Keratinocyte (primary cell): ENCODE results near the gene EEF1E1. TPM values are rescaled to one million over a fixed set of nuclear protein-coding genes. Genes with fewer than 3 reads are reported as not detected.

Experiments used
- DNase-seq: peaks from one replicate; pipeline ENCODE4 v3.0.0-alpha.2; 2011; ENCODE audit warnings: low read depth, missing footprints, low spot score
- FAIRE-seq: peaks from 2 replicates; lab custom pipeline; 2011; peaks lifted over from hg19 to GRCh38; lab: Jason Lieb, UNC
- H2AFZ ChIP-seq: 2 replicates; pipeline ENCODE4 v1.6.0; 2012; ENCODE audit warnings: low read length, control low read depth, inconsistent platforms; ENCODE audit not compliant: control insufficient read depth
- H3K27ac ChIP-seq: 2 replicates; pipeline ENCODE4 v1.5.1; 2011; ENCODE audit warnings: low read length; ENCODE audit not compliant: control insufficient read depth, insufficient read depth
- H3K27me3 ChIP-seq: 3 replicates; pipeline ENCODE4 v1.6.0; 2011; ENCODE audit warnings: low read length; ENCODE audit not compliant: control insufficient read depth, insufficient read depth; ENCODE audit errors: extremely low read depth
- H3K36me3 ChIP-seq, 2 experiments: 2 replicates in 1 of 2; 3 replicates in 1 of 2; pipeline ENCODE4 v1.5.1; 2011; ENCODE audit warnings: low read length in 2 of 2, mild to moderate bottlenecking in 1 of 2; ENCODE audit not compliant: control insufficient read depth in 2 of 2, insufficient read depth in 2 of 2; ENCODE audit errors: extremely low read depth in 1 of 2
- H3K4me1 ChIP-seq: 3 replicates; pipeline ENCODE4 v1.5.1; 2011; ENCODE audit warnings: low read length; ENCODE audit not compliant: control insufficient read depth, insufficient read depth; ENCODE audit errors: extremely low read depth
- H3K4me2 ChIP-seq: 3 replicates; pipeline ENCODE4 v1.6.0; 2011; ENCODE audit warnings: low read depth, low read length; ENCODE audit not compliant: control insufficient read depth, insufficient read depth; ENCODE audit errors: extremely low read depth
- H3K4me3 ChIP-seq, 3 experiments: fragments of 200-600 bp in 1 of 3; sonication (generic) in 1 of 3; 2 replicates in 2 of 3; 3 replicates in 1 of 3; pipeline ENCODE4 v1.5.1; 2011 to 2016; ENCODE audit warnings: low read length in 3 of 3, mild to moderate bottlenecking in 3 of 3, control low read depth in 2 of 3, inconsistent platforms in 1 of 3, low read depth in 1 of 3, mixed read lengths in 1 of 3, mixed run types in 1 of 3, moderate library complexity in 1 of 3; ENCODE audit not compliant: control insufficient read depth in 2 of 3, insufficient read depth in 2 of 3; ENCODE audit errors: extremely low read depth in 1 of 3
- H3K79me2 ChIP-seq: 2 replicates; pipeline ENCODE4 v1.6.0; 2012; ENCODE audit warnings: low read length; ENCODE audit not compliant: control insufficient read depth, insufficient read depth
- H3K9ac ChIP-seq: 3 replicates; pipeline ENCODE4 v1.6.0; 2011; ENCODE audit warnings: low read length; ENCODE audit not compliant: control insufficient read depth, insufficient read depth; ENCODE audit errors: extremely low read depth
- H3K9me1 ChIP-seq: 3 replicates; pipeline ENCODE4 v1.6.0; 2011; ENCODE audit warnings: low read length; ENCODE audit not compliant: control insufficient read depth, insufficient read depth; ENCODE audit errors: extremely low read depth
- H3K9me3 ChIP-seq: 2 replicates; pipeline ENCODE4 v1.5.1; 2012; ENCODE audit warnings: low read depth, low read length; ENCODE audit not compliant: control insufficient read depth
- H4K20me1 ChIP-seq: 3 replicates; pipeline ENCODE4 v1.6.0; 2011; ENCODE audit warnings: low read length; ENCODE audit not compliant: control insufficient read depth, insufficient read depth; ENCODE audit errors: extremely low read depth
- EZH2 ChIP-seq: IDR thresholded peaks from one replicate; pipeline ENCODE4 v1.6.1; 2012; ENCODE audit warnings: inconsistent platforms, mild to moderate bottlenecking, low read length, moderate library complexity
- dilution Hi-C: fragments of 300-500 bp; cut with MboI; formaldehyde crosslinking; loops from one replicate; pipeline ENCODE4 v1.7.0; 2020; ENCODE audit warnings: low sequenced_read_pairs; ENCODE audit not compliant: extremely low pct_ligation_motif_present
- polyA plus RNA-seq, 5 experiments: library from polyadenylated mRNA; depleted of rRNA in 3 of 5; stranded (reverse) in 3 of 5; stranded (forward) in 1 of 5; unstranded in 1 of 5; fragments of >200 nt; gene quantifications; 1 replicate in 1 of 5; 2 replicates in 3 of 5; 3 replicates in 1 of 5; pipeline versions ENCODE4 v1.2.1 to v1.2.3, GENCODE V29; 2011 to 2012; ENCODE audit warnings: missing spikeins in 2 of 5, low read depth in 1 of 5, low replicate concordance in 1 of 5
- TF ChIP-seq, protein P1 (sequence below), 3 experiments: IDR thresholded peaks in 1 of 3; conservative IDR thresholded peaks in 1 of 3; optimal IDR thresholded peaks in 1 of 3; 2 replicates in 2 of 3; 3 replicates in 1 of 3; pipeline versions ENCODE3 to v1.5.1; 2011; ENCODE audit warnings: low read length in 3 of 3, mild to moderate bottlenecking in 3 of 3, moderate library complexity in 2 of 3, control low read depth in 1 of 3, inconsistent platforms in 1 of 3; ENCODE audit not compliant: insufficient read depth in 2 of 3; ENCODE audit errors: extremely low read depth in 1 of 3

The EEF1E1 gene
- polyA plus RNA-seq, 1 donor (not counting 4 experiments of a cell fraction or from before 2014, with no cell fraction given): 83.5 TPM

GRCh38 chr6:8063761-8064637 is 38.3 kb downstream of the EEF1E1 start, which contains the start of gene BLOC1S5:
TSS of gene BLOC1S5 (minus strand) at chr6:8064389. CDS start at chr6:8064376, 13 bp downstream.
- peak; percentile 41 for FAIRE-seq
- H3K27ac ChIP-seq: peak within 1 kb of the TSS; percentile 87
- H3K4me1 ChIP-seq: peaks cover 7% of the 10 kb centered on the region
- peak within 1 kb of the TSS; percentile 87 to 100 (median 95) for H3K4me3 ChIP-seq
- TF ChIP-seq, protein P1, sequence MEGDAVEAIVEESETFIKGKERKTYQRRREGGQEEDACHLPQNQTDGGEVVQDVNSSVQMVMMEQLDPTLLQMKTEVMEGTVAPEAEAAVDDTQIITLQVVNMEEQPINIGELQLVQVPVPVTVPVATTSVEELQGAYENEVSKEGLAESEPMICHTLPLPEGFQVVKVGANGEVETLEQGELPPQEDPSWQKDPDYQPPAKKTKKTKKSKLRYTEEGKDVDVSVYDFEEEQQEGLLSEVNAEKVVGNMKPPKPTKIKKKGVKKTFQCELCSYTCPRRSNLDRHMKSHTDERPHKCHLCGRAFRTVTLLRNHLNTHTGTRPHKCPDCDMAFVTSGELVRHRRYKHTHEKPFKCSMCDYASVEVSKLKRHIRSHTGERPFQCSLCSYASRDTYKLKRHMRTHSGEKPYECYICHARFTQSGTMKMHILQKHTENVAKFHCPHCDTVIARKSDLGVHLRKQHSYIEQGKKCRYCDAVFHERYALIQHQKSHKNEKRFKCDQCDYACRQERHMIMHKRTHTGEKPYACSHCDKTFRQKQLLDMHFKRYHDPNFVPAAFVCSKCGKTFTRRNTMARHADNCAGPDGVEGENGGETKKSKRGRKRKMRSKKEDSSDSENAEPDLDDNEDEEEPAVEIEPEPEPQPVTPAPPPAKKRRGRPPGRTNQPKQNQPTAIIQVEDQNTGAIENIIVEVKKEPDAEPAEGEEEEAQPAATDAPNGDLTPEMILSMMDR (optimal IDR thresholded peaks at IDR 0.05 in 1 of 3, IDR thresholded peaks at IDR 0.05 in 1 of 3, conservative IDR thresholded peaks at IDR 0.05 in 1 of 3; ENCODE audit: extremely low read depth in 1 of 3, insufficient read depth in 2 of 3, low read length in 3 of 3): no peak
- no peak for TF ChIP-seq EZH2
- H3K9me3 ChIP-seq: no peaks in the 10 kb centered on the region
- dilution Hi-C loops: no loop called here
- H3K36me3 ChIP-seq: peaks cover 0 to 3% of the 10 kb centered on the region in 2 experiments
- no peaks in the 10 kb centered on the region for H3K27me3 ChIP-seq
- H3K4me2 ChIP-seq: peak within 1 kb of the TSS; percentile 94
- DNase-seq: peak; percentile 50
- no peaks in the 10 kb centered on the region for H3K9me1 ChIP-seq
- peaks cover under 1% of the 10 kb centered on the region for H4K20me1 ChIP-seq
- peak within 1 kb of the TSS; percentile 99 for H2AFZ ChIP-seq
- peaks cover 7% of the 10 kb centered on the region for H3K79me2 ChIP-seq
- H3K9ac ChIP-seq: peak within 1 kb of the TSS; percentile 93

- dilution Hi-C loops: no loop called here
- Histone ChIP-seq H3K27me3 (no peaks in the 10 kb centered on the region), H2AFZ (no peak overlapping the region), H3K27ac (no peak overlapping the region), H3K4me3 (no peak overlapping the region), H4K20me1 (peaks cover 2% of the 10 kb centered on the region), H3K9ac (no peak overlapping the region), H3K79me2 (peaks cover 7% of the 10 kb centered on the region), H3K4me2 (no peak overlapping the region), H3K9me1 (no peaks in the 10 kb centered on the region), H3K9me3 (no peaks in the 10 kb centered on the region), H3K4me1 (peaks cover 7% of the 10 kb centered on the region), H3K36me3 (peaks cover 3% of the 10 kb centered on the region in 2 experiments)
- TF ChIP-seq, protein P1 (optimal IDR thresholded peaks at IDR 0.05 in 1 of 3, IDR thresholded peaks at IDR 0.05 in 1 of 3, conservative IDR thresholded peaks at IDR 0.05 in 1 of 3; ENCODE audit: extremely low read depth in 1 of 3, insufficient read depth in 2 of 3, low read length in 3 of 3): no peak
- TF ChIP-seq EZH2: no peak
- FAIRE-seq (no peak), DNase-seq (no peak)
Measured at GRCh38 chr6:8061736-8062135, 40.6 kb downstream of the EEF1E1 start.
